GM19372 (cell line): ENCODE data around the gene DECR2.

Experiments
- ATAC-seq: cut with Tn5 transposase; IDR thresholded peaks from one replicate; pipeline ENCODE4 v1.9.1; 2021; ENCODE audit warnings: mild to moderate bottlenecking, low read depth, moderate library complexity; ENCODE audit not compliant: unreplicated experiment

DECR2 gene

GRCh38 chr16:426906-427249, 25.2 kb downstream of the DECR2 start:
- no peak for ATAC-seq

- ATAC-seq, result no peak
These were observed 25.6 kb downstream of the DECR2 start for GRCh38 chr16:427250-427649.

GRCh38 chr16:430904-431303, 29.2 kb downstream of the DECR2 start:
- ATAC-seq, result no peak

- no peak for ATAC-seq
These were observed 38.9 kb downstream of the DECR2 start for GRCh38 chr16:440627-441026.

- no peak for ATAC-seq
These were observed 39.8 kb downstream of the DECR2 start for GRCh38 chr16:441447-441846.

- ATAC-seq, result no peak
These were observed 41.3 kb downstream of the DECR2 start for GRCh38 chr16:442976-443375.

- no peak for ATAC-seq
These were observed 42.3 kb downstream of the DECR2 start for GRCh38 chr16:444027-444426.

- ATAC-seq, result no peak
These were observed 43.9 kb downstream of the DECR2 start for GRCh38 chr16:445566-445965.

- ATAC-seq, result no peak
These were observed 48.7 kb downstream of the DECR2 start for GRCh38 chr16:450385-450784.

- ATAC-seq, result no peak
These were observed 49.3 kb downstream of the DECR2 start for GRCh38 chr16:450785-451512.

- no peak for ATAC-seq
These were observed 52.8 kb downstream of the DECR2 start for GRCh38 chr16:454397-454940.

- ATAC-seq, result no peak
These were observed 53.8 kb downstream of the DECR2 start for GRCh38 chr16:455453-455852.

GRCh38 chr16:456891-457483, 55.3 kb downstream of the DECR2 start:
- ATAC-seq, result no peak

- no peak for ATAC-seq
These were observed 56.2 kb downstream of the DECR2 start for GRCh38 chr16:457732-458400.

- no peak for ATAC-seq
These were observed 58.1 kb downstream of the DECR2 start for GRCh38 chr16:459761-460160.

GRCh38 chr16:460787-461186, 59.1 kb downstream of the DECR2 start:
- ATAC-seq, result no peak
